BLaER1 (cell line): ENCODE data around the gene INKA1.

Source experiments
- H3K27ac ChIP-seq: shearing (Covaris generic); formaldehyde crosslinking; 2 replicates; pipeline ENCODE4 v1.8.1; 2022
- H3K27me3 ChIP-seq: shearing (Covaris generic); formaldehyde crosslinking; 2 replicates; pipeline ENCODE4 v1.8.1; 2022
- H3K36me3 ChIP-seq: shearing (Covaris generic); formaldehyde crosslinking; 2 replicates; pipeline ENCODE4 v1.8.1; 2022
- H3K4me1 ChIP-seq: shearing (Covaris generic); formaldehyde crosslinking; 2 replicates; pipeline ENCODE4 v1.8.1; 2022
- H3K4me2 ChIP-seq: shearing (Covaris generic); formaldehyde crosslinking; 2 replicates; pipeline ENCODE4 v1.8.1; 2022
- H3K4me3 ChIP-seq: shearing (Covaris generic); formaldehyde crosslinking; 2 replicates; pipeline ENCODE4 v1.8.1; 2022
- H3K9ac ChIP-seq: shearing (Covaris generic); formaldehyde crosslinking; 2 replicates; pipeline ENCODE4 v1.8.1; 2022
- H3K9me3 ChIP-seq: shearing (Covaris generic); formaldehyde crosslinking; 2 replicates; pipeline ENCODE4 v1.8.1; 2022
- H4K20me1 ChIP-seq: shearing (Covaris generic); formaldehyde crosslinking; 2 replicates; pipeline ENCODE4 v1.8.1; 2022
- Cebpa-rat ChIP-seq: shearing (Covaris generic); IDR thresholded peaks from 2 replicates; pipeline ENCODE4 v1.8.1; 2022

Gene INKA1

DNA sequence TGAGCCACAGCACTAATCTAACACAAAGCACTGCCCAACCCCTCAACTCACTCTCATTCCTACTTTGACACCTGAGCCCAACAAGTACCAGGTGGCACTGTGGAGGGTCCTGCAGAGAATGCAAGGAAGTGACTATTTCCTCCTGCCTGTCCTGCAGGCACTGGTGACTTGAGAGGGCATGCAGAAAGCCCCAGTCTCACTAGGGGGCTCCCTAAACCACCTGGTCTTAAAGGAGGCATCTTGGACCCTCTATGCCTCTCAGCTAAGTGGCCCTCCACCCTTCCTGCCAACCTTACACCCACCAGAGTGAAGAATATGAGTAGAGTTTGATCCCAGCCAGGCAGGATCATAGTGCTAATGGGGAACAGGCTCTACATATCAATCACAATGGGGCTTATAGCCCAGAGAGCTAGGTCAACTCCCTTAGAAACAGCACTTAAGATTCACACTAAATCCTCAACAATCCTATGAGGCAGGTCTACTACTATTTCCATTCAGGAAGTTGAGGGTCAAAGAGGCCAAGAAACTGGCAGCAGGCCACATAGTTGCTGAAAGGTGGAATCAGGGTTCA lies 38.1 kb downstream of the INKA1 start:
- Histone ChIP-seq H3K27ac (peak overlapping the region; percentile 79), H4K20me1 (no peaks in the 10 kb centered on the region)

DNA sequence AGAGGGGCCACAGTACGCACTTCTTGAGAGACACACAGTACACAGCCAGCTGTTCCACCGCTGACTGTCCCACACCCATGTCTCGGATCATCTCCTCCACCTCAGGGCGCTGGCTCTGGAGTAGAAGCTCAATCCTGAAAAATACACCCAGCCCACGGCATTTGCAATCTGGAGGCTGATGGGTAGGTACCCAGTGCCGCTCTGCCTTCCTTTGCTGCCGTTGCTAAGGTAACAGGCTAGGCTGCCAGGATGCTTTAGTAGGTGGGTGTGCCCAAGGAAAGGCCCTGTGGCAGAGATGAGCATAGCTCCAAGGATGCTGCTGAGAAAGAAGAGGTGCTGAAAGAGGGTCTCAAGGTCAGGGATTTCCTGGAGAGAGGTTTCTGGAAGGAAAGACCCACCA lies 38.7 kb downstream of the INKA1 start:
- Histone ChIP-seq H3K9ac (no peak overlapping the region; the same call in 1 of the 2 replicates), H3K4me3 (no peak overlapping the region), H3K36me3 (peaks cover 75% of the 10 kb centered on the region), H3K27ac (peak overlapping the region; percentile 79), H3K27me3 (no peaks in the 10 kb centered on the region; the same call in 1 of the 2 replicates), H3K9me3 (no peaks in the 10 kb centered on the region), H4K20me1 (no peaks in the 10 kb centered on the region), H3K4me2 (peak overlapping the region; percentile 69), H3K4me1 (peaks cover 37% of the 10 kb centered on the region)
- TF ChIP-seq Cebpa-rat = no peak

More for the DNA sequence above, 38.1 kb downstream of the INKA1 start:
- Histone ChIP-seq H3K9ac (peak overlapping the region; percentile 71; the same call in 1 of the 2 replicates), H3K4me1 (peaks cover 37% of the 10 kb centered on the region), H3K9me3 (no peaks in the 10 kb centered on the region), H3K4me2 (peak overlapping the region; percentile 69), H3K27me3 (no peaks in the 10 kb centered on the region; the same call in 1 of the 2 replicates), H3K36me3 (peaks cover 75% of the 10 kb centered on the region), H3K4me3 (0 out of 2 replicates have a peak overlapping the region, but pooled peaks have one; percentile 2)
- no peak for TF ChIP-seq Cebpa-rat

DNA sequence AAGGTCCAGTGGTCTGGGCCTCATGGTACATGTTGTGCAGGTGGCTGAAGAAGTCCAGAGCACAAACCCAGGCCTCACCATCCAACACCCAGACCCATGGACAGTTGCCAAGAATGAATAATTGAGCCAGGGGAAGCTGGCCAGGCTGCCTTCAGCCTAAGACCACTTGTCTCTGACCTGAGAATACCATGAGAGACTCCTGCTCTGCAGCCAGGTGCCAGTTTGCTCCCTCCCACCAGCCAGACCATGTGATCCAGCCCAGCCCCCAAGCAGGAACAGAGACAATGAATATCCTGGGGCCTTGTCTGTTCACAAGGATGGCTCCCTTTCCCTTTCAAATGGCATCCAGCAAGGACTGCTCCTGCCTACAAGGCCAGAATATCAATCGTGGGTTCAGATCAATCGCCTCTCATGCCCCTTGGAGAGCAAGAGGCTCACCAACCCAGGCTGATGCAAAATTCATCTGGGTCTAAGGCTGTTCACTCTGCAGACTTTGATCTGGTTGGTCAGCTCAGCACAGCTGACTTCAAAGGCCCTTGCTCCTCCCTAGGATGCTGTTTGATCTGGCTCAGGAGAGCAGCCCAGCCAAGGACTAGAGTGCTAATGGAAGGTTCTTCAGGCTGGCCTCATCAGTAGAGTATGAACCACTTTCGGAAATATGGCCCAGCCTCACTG lies 39.9 kb downstream of the INKA1 start:
- peaks cover 75% of the 10 kb centered on the region for H3K36me3 ChIP-seq
- H3K9me3 ChIP-seq = no peaks in the 10 kb centered on the region
- no peak overlapping the region for H3K4me3 ChIP-seq
- no peak overlapping the region for H3K27ac ChIP-seq
- H3K4me2 ChIP-seq = no peak overlapping the region
- H3K4me1 ChIP-seq = peaks cover 37% of the 10 kb centered on the region
- H3K9ac ChIP-seq = no peak overlapping the region
- H4K20me1 ChIP-seq = no peaks in the 10 kb centered on the region
- TF ChIP-seq Cebpa-rat = no peak
- H3K27me3 ChIP-seq = no peaks in the 10 kb centered on the region; the same call in 1 of the 2 replicates

DNA sequence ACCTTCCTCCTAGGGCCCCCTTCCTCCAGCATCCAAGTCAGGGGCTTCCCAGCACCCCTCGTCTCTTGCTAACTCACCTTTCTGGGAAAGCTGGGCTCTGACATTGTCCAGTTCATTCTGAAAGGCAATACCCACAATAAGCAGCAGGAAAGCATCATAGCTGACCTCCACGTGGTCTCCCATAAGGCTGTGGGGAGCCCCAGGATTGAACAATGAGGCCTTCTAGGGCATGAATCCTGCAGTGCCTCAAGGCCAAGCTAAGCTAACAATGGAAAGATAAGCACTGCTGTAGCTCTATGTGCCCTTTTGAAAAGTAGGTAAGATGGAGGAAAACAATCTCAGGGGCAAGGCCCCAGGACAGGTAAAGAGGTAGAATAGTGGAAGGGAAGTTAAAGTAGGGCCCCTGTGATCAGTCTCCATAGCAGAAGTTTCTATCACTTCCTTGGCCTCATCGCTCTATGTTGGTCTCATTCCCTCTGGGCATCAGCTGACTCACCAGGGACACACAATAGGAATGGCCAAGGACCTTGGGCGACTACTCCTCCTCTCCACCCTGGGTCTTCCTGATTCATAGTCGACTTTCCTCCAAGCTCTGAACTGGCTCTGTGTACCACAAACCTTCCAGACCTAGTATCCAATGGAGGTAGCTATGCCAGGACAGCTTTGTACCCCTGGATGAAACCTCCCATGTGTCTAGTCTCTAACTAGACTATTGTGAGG lies 41.6 kb downstream of the INKA1 start:
- Histone ChIP-seq H3K27me3 (no peaks in the 10 kb centered on the region; the same call in 1 of the 2 replicates), H3K36me3 (peaks cover 72% of the 10 kb centered on the region), H3K4me1 (peaks cover 24% of the 10 kb centered on the region), H3K4me3 (no peak overlapping the region), H3K27ac (no peak overlapping the region), H3K9me3 (no peaks in the 10 kb centered on the region), H3K9ac (no peak overlapping the region), H3K4me2 (no peak overlapping the region), H4K20me1 (no peaks in the 10 kb centered on the region)
- no peak for TF ChIP-seq Cebpa-rat

DNA sequence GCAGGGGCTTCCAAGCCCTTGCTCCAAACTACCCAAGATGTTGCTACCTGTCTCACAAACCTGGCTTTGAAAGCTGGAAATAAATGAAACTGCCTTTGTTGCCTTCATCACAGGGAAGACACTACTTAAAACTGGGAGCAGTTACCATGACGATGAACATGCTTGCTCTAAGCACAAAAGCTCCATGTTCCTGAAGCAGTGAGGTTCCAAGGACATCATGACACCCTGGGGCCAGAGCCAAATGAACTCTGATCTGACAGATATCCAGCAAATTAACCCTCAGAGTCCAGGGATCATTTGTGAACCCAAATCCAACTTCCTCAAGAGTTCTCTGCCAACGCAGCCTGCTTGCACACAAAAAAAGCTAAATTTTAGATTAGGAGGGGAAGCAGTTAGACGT lies 42.6 kb downstream of the INKA1 start:
- Histone ChIP-seq H3K36me3 (peaks cover 74% of the 10 kb centered on the region), H4K20me1 (no peaks in the 10 kb centered on the region), H3K27me3 (no peaks in the 10 kb centered on the region; the same call in 1 of the 2 replicates), H3K4me1 (peaks cover 13% of the 10 kb centered on the region), H3K4me2 (no peak overlapping the region), H3K4me3 (no peak overlapping the region), H3K27ac (no peak overlapping the region), H3K9ac (0 out of 2 replicates have a peak overlapping the region, but pooled peaks have one; percentile 0), H3K9me3 (no peaks in the 10 kb centered on the region)
- TF ChIP-seq Cebpa-rat = no peak
